GM12892 (cell line): ENCODE results near the gene RABL6.

Experiments
- POLR2A ChIP-seq: IDR thresholded peaks from 2 replicates; pipeline ENCODE4 v1.6.1; 2011; ENCODE audit warnings: low read depth, low read length, control low read depth
- POLR2AphosphoS5 ChIP-seq: IDR thresholded peaks from 2 replicates; pipeline ENCODE4 v1.6.1; 2011; ENCODE audit warnings: low read depth, low read length, control low read depth

- TF ChIP-seq POLR2A = no peak
- no peak for TF ChIP-seq POLR2AphosphoS5
Measured at GRCh38 chr9:136784249-136784996, 23.3 kb upstream of the RABL6 start.
